NCI-H2196 (cell line): Measurements from ENCODE around the gene MDFIC2.
"Not testable (repeated sequence)": the region's sequence is repeated elsewhere in the genome, so short reads cannot be mapped to it uniquely, and the experiment has no call there.

ENCODE experiments used
- DNase-seq: peaks from one replicate; lab custom pipeline; 2025; ENCODE audit not compliant: unreplicated experiment; lab: John Stamatoyannopoulos, UW

Gene MDFIC2

DNA sequence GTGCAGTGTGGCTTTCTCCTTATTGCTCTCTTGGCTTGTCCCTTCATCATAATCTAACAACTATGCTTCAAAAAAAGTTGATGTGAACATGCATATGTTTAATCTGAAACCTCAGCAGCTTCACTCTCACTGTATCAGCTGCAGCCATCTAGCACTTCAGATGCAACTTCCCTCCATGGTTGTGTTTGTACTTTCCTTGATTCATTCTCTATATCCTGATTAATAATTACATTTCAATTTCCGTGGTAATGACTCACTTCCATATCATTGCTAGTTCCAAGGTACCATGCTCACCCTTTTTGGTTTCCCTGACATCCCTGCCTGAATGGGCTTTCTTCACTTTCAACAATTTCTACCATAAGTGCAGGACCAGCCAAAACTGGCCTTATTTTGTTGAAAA lies 51.2 kb downstream of the MDFIC2 start:
- no peak for DNase-seq

DNA sequence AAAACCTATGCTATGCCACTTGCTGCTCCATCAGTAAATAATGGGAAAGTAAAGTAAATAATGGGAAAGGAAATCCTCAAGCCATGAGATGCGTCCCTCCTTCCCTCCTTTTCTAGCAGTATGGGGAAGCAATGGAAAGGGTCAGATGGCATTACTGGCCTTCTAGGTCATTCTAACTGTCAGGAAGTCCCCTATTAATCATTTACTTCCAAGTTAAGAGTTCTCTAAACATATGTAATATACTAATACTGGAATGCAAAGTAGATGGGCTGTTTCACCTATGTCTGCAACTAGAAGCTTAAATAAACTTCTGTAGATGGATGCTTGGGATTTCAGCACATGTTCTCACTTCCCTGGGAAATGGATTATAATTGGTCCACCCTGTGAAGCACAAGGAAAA lies 55.9 kb downstream of the MDFIC2 start:
- DNase-seq, result no peak

DNA sequence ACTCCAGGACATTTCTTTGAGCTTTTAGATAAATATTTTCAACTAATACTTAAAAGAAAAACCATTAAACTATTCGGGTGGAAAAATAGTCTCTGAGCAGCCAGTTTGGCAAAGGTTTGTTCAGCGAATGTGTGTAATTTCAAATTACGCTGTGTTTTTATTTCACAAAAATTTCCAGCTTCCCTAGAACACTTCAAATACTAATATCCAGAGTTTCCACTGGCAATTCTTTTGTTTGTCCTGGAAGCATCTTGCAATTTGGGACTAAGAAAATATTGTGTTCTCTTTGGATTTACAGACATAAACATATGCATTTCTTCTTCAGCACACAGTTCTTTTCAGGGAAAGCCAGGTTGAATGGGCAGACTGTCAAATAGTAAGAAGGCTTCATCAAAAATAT lies 61.9 kb downstream of the MDFIC2 start:
- DNase-seq, result no peak

DNA sequence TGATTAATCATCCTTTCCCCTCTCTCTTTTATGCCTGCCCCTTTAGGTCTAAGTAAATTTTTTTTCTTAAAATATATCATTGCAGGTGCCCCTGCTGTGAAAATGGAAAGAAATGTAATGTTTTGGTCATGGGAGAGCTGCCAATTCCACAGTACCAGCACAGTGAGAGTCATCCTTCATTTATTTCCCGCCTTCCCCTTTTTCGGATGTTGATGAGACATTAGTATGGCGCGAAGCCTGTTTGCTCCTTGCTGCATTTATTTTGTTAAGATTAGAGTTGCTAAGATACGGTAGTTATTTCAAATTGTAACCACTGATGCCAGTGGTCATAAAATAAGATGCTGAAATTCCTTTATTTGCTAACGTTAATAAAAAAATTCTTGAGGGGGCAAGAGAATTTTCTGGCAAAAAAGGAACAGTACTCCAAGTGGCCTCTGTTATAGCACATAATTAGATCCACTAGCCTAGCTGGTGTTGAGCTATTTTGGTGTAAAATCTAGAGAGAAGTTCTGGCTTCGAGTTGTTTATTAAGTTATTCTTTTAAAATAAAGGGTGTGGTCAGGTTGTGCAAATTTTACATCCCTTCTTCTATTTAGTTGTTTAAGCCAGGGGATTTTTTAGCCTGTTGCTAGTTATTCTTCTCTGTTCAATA lies 62.8 kb downstream of the MDFIC2 start:
- no peak for DNase-seq

DNA sequence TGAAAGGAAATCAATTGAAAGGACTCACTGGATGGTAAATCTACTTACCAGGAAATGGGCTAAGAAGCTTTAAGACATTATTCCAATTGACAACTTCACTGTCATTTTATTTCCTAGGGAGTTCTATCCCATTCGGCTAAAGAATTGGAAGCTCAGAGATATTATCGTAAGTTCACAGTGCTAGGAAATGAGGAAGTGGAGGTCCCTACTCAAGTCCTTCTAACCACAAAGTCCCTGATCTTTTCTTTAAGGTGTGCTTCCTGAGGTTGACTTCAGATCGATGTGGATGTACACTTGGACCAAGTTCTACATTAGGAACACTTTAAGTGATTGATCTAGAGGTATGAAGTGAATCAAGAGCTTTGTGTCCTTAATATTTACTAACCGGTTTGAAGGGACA lies 63.6 kb downstream of the MDFIC2 start:
- no peak for DNase-seq

DNA sequence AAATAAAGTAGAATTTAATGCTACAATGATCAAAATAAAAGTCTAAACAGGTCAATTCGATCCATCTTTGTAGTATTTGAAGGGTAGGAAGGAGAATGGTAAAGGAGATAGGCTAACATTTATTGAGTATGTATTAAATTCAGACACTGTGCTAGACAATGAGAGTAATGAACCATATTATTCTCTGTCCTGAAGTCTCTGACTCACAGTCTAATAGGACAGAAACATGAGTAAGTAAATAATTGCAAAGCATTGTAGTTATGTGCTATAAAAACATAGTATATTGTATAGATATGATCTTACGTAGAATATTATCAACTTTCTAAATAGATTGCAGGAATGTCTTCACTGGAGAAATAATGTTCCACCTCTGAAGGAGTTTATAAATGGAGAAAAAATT lies 64.5 kb downstream of the MDFIC2 start:
- no peak for DNase-seq

DNA sequence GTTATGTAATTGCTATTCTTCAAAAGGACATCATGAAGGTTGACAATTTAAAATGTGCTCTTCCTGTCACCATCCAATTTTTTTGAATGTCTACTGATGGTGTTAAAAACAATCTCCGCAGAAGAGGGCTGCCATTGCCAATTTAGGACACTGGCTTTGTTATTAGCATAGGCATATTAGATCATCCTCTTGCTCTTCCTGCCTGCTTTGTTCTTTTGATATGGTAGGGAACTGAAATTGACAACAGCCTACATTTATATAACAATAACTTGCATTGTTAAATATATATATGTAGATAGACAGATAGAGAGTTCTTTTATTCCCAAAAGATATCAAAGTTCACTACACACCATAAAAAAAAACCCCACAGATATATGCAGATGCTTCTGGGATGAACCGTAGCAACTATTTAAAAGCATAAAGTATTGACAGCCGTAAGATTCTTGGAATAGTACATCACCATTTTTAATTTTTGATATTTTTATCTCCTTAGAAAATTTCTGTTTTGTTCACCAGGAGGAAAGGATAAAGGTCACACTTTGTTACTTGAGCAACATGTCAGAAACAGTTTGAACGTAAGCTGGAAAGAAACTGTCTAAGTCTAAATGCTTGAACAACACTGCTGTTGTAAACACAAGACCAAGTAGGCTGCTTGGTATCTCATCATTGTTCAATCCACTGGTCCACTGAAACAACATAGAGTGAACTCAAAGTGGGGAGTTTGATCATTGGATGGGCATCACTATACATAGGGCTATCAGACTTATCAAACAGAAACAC lies 66.5 kb downstream of the MDFIC2 start:
- DNase-seq, result no peak

DNA sequence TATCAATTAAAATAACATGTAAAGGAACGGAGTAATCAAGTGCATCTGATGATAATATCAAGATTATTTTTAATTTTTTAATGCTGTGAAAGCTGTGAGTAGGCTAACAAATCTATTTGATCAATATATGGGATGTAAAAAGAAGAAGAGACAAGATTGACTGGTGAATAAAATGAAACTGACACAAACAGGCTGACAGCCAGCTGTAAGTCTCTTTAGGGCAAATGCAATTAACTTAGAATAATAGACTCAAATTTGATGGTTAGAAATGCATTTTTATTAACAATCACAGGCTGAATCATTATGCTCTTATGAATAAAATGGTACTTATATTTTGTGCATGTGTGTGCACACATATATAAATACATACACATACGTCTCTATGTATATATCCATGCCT lies 68.0 kb downstream of the MDFIC2 start:
- DNase-seq, result no peak

DNA sequence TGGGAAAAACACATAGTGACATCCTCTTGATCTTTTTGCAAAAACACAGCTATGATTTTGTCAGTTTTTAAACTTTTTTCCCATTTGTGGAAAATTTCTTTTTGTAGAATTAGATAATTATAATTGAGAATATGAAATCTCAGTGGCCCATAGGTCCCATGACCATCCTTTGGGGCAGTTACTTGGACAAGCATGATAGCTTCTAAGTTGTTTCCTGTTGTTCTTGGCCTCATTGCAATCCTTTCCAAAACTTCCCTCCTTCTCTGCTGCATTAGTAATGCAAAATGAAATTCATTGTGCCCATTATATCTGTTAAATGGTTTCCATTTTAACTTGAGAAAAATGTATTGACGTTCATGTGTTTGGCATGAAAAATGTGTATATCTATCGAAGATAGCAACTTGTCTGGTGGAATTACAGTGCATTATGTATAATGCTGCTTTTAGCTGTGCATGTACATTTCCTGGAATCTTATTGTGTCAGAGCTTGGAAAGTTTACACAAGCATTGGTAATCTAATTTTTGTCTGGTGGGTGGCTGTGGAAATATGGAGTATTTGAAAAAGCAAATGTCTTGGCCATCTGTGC lies 70.0 kb downstream of the MDFIC2 start:
- no peak for DNase-seq

DNA sequence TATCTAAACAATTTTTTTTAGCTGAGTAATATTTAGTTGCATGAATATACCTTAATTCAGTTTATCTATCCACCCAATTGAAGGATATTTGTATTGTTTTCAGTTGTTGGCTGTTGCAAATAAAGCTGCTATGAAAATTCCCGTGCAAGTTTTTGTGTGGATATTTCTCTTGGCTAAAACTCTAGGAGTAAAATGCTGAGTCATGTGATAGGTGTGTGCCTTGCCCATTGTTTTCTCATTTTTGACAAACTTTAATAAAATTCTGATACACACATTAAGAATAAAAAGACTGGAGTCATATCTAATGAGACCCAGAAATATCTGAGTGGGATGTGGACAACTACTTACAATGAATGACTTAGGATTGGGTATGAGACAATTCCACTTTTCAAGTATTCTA lies 78.6 kb downstream of the MDFIC2 start:
- DNase-seq, result no peak

DNA sequence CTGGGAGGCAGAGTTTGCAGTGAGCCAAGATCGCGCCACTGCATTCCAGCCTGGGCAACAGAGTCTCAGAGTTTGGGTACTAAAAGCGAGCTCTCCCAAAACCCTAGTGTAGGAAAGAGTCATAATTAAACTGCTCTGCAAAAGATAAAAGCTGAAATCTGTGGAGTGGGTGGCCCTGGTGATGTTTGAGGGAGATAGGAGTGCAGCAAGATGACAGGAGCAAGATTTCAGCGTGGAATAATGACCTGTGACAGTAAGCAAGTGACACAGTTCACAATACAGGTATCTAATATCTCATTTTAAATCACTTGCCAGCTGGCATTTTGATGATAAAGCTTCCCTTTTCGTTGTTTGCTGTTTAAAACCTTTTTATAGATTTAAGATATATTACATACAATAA lies 79.3 kb downstream of the MDFIC2 start:
- no peak for DNase-seq

DNA sequence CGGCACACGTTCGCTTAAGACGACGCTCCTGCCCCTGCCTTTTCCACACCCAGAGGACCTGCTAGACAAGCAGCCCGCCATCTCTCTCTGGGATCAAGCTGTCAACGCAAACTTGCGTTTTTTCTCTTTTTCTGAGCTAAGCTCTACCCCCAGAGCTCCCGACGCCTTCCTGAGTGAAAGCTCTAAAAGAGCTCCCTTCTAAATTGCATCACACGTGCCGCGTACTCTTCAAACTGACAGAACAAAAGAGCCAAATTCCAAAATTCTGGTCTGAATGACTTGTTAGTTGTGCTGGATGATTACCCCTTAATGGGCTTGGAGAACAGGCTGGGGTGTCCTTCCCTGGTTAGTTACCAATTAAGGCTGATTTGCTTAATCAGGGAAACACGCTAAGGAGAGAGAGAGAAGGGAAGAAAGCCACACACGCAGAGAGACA lies 81.2 kb downstream of the MDFIC2 start:
- DNase-seq, result no peak

DNA sequence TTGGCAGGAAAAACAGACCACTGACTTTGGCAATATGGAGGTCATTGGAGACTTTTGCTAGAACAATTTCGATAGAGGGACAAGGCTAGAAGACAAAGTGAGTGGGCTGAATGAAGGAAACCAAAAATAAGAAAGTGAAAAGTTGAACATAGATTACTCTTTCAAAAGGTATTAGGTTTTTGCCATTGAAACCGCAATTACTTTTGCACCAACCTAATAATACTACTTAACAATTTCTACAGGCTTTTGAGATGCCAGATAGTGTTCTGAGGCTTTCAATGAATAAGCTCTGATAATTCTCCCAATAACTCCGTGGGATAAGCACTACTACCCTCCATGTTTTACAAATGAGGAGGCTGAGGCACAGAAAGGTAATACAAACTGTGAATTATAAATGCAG lies 85.0 kb downstream of the MDFIC2 start:
- no peak for DNase-seq

DNA sequence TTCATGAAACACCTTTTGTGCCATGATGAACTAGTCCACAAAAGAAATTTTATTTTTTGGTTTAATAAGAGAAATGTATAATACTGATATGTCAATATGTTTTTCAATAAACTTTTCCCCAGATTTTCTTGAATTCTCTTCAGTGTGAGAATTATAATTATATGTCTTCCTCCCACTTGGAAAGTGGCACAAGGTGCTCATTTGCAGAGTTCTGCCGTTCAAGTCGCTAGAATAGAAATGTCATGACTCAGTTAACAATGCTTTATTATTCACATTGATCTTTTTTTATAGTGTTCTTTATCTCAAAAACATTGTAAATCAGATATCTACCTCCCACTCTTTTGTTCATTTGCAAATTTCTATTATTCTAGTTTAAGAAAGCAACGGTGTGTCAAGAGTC lies 87.3 kb downstream of the MDFIC2 start:
- no peak for DNase-seq

DNA sequence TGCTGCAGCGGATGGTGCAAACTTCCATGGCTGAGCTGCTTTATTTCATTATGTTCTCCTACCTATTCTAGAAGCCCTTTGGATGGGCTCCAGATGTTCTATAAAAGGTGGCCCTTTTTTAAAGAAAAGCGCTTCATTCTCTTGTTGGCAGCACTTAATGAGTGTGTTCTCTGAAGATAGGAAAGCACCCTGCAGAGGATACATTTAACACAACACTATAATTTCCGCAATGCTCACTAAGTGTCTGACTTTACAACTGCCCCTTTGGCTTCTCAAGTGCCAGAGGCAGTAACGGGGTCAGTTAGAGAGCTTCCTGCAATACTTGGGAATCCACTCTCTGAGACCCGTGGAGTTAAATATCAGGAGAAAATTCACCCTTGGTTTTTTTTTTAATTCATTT lies 88.1 kb downstream of the MDFIC2 start:
- DNase-seq, result no peak

DNA sequence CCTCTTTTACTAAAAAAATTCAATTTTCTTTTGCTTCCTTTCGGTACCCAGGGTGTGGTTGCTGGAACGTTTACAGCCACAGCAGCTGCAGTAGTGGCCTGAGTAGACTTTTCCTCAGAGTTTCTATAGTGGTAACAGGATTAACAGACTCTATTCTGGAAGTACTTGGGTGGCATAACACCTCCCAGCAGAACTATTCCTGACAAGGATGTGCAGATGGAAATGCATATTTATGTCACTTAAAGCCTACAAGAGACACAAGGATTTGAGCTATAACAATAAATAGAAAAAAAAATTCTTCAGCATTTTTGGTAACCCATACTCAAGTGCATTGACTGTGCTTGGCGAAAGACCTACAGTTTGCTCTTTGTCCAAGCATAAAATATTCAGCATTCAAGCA lies 94.0 kb downstream of the MDFIC2 start:
- no peak for DNase-seq

DNA sequence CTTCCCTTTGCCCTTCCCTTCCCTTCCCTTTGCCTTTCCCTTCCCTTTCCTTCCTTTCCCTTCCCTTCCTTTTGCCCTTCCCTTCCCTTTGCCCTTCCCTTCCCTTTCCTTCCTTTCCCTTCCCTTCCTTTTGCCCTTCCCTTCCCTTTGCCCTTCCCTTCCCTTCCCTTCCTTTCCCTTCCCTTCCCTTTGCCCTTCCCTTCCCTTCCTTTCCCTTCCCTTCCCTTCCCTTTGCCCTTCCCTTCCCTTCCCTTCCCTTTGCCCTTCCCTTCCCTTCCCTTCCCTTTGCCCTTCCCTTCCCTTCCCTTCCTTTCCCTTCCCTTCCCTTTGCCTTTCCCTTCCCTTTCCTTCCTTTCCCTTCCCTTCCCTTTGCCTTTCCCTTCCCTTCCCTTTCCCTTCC lies 101.2 kb downstream of the MDFIC2 start:
- DNase-seq, result not testable (repeated sequence)

DNA sequence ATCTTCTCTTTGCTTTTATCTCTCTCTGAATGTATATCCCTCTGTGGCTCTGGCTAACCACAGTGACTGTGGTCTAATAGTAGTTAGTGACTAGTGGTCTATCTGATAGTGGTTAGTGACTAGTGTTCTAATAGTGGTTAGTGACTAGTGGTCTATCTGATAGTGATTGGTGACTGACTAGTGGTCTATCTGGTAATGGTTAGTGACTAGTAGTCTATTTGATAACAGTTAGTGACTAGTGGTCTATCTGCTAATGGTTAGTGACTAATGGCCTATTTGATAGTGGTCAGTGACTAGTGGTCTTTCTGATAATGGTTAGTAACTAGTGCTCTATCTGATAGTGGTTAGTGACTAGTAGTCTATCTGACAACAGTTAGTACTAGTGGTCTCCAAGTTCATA lies 110.5 kb downstream of the MDFIC2 start:
- DNase-seq, result no peak

DNA sequence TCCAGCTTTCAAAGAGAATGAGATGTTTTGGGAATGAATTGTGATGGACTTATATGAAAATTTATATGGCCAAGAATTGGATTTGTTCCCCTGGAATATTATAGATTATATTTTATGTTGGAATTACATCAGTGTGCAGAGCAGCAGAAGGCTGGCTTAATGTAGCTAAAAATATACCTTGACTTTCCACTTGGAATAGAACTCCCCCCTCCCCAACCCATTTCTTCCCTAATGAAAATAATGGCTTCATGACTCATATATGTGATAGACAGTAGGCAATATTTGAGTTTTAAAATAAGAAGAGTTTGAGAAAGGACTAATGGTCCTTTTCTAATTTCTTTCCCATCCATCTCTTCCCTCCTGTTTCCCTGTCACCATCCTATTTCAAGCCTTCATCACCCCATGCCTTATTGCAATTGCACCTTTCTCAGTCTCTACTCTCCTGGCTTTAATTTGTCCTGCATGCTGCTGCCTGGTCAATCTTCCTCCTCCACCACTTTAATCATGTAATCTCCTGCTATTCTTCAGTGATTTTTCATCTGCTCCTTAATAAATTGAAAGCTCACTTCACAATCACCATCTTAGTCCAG lies 122.5 kb downstream of the MDFIC2 start:
- no peak for DNase-seq

DNA sequence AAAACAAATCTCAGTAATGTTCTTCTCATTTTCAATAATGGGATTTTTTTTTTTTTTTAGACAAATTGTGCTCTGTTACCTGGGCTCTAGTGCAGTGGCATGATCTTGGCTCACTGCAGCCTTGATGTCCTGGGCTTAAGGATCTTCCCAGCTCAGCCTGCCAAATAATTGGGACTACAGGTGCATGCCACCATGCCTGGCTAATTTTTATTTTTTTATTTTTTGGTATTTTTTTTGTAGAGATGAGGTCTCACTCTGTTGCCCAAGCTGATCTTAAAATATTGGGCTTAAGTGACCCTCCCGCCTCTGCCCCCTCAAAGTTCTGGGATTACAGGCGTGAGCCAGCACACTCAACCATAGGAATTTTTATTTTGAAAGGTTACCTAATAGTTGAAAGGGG lies 126.2 kb downstream of the MDFIC2 start:
- no peak for DNase-seq

DNA sequence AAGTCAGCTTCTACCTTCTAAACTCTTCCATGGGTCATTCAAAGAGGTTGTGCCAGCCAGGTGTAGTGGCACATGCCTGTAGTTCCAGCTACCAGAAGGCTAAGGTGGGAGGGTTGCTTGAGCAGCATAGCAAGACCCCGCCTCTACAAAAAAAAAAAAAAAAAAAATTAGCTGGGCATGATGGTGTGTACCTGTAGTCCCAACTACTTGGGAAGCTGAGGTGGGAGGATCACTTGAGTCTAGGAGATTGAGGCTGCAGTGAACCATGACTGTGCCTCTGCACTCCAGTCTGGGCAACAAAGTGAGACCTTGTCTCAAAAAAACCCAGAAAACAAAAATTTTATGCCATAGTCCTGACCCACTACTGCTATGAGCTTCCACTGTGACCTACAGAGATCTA lies 126.8 kb downstream of the MDFIC2 start:
- no peak for DNase-seq
